HG02840 (cell line): ENCODE data around the gene PSMD8.

Source experiments
- ATAC-seq: cut with Tn5 transposase; IDR thresholded peaks from one replicate; pipeline ENCODE4 v1.9.1; 2021; ENCODE audit warnings: mild to moderate bottlenecking, moderate library complexity, moderate number of reproducible peaks; ENCODE audit not compliant: unreplicated experiment, low FRiP score

Gene PSMD8

DNA sequence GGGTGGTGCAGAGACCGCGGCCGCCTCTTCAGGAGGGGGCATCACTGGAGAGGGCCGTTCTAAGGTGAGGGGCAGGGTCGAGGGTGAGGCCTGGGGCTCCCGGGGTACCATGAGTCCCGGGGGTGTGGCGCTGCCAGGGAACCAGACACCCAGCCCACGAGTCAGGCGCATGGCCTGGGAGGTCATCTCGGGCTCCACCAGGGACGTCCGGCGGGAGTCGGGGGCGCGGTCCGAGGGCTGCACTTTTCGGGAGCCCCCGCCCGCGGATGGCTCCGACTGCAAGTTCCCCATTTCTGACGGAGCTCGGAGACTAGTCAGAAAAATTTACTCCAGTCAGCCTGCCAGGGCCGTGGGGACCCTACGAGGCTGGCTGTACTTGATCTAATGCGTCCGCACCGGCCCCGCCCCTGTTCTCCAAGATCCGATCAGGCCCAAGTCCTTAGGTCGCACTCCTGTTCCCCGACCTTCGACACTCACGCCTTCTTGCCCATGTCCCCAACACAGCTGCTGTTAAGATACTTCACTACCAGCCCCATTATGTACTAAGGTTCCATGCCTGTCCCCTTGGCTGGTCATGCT lies 12.7 kb downstream of the PSMD8 start:
- ATAC-seq, result no peak

GRCh38 chr19:38387550-38388348 lies 13.4 kb downstream of the PSMD8 start, which contains the start of gene GGN:
GGN (minus strand) TSS chr19:38388034; CDS start chr19:38387261, 773 bp downstream.
- no peak for ATAC-seq

DNA sequence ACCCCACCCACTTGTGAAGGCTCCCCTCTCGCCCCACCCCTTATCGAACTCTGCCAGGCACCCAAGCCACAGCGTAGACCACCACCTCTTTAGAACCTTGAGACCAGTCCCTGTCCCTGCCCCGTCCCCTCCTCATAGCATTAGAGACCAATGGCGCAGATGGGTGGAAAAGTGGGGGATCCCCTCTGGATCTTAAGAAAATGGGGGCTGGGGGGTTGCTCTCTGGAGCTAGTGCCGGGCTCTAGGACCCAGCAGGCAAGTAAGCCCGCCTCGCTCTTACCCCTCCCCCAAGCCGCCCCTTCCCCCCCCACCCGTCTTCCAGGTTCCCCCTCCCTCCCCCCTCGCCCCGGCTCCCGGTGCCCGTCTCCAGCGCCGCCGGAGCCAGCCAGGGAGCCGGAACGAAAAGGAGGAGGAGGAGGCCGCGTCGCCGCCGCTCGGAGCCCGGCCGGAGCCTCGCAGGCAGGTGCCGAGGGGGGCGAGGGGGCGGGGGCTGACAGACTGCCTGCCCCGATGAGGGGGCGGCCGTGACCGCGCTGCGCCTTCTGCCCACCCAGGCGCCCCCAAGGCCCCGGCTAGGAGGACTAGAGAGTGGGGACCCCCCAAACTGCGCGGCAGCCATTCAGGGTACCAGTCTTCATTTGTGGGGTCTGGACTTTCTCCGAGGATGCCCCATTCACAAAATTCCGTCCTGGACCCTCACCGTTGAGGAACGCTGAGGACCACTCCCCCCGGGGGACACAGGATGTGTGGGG lies 14.2 kb downstream of the PSMD8 start, which contains the start of gene SPRED3:
SPRED3 (plus strand) TSS at position 349 of the 752 bp plus-strand sequence. CDS start 1,606 bp downstream, outside the sequence.
- no peak for ATAC-seq

- no peak for ATAC-seq
These were observed 14.9 kb downstream of the PSMD8 start for GRCh38 chr19:38389101-38389925.

- no peak for ATAC-seq
These were observed 15.9 kb downstream of the PSMD8 start for GRCh38 chr19:38389957-38390924.

DNA sequence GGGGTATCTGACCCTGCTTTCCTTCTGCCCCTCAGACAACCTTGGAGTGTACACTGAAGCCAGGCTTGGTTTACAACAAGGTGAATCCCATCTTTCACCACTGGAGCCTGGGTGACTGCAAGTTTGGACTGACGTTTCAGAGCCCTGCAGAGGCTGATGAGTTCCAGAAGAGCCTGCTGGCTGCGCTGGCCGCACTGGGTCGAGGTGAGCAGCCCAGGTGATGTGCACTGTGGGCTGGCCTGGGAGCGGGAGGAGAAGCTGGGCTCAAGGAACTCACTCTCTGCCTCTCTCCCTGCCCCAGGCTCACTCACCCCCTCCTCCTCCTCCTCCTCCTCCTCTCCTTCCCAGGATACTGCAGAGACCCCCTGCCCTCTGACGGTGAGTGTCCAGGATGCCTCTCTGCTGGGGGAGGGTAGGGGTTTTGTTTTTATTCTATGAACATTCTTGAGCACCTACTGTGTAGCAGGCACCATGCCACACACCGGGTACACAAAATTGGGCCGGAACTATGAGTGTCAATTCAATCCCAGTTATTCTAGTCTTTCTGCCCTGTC lies 17.6 kb downstream of the PSMD8 start:
- no peak for ATAC-seq

DNA sequence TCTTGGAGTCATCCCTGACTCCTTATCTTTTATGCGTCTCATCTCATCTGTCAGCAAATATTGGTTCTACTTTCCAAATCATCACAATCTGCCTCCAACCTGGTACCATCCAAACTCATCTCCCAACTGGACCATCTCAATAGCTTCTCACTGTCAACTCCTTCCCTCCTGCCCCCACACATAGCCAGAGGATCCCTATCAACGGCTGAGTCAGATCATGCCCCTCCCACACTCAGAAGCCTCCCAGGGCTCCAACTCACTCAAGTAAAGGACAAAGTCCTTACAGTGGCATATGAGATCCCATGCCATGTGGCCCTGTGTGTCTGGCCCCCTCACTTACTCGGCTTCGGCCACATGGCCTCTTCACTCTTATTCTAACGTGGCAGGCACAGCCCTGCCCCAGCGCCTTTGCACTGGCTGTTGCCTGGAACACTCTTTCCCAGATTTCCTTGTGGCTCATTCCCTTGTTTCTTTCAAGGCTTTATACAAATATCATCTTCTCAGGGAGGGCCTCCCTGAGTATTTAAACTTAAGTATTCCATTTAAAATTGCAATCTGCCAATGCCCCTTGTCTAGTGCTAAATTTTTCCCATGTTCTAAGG lies 18.4 kb downstream of the PSMD8 start:
- no peak for ATAC-seq

GRCh38 chr19:38394488-38394887 lies 20.1 kb downstream of the PSMD8 start:
- ATAC-seq, result no peak

DNA sequence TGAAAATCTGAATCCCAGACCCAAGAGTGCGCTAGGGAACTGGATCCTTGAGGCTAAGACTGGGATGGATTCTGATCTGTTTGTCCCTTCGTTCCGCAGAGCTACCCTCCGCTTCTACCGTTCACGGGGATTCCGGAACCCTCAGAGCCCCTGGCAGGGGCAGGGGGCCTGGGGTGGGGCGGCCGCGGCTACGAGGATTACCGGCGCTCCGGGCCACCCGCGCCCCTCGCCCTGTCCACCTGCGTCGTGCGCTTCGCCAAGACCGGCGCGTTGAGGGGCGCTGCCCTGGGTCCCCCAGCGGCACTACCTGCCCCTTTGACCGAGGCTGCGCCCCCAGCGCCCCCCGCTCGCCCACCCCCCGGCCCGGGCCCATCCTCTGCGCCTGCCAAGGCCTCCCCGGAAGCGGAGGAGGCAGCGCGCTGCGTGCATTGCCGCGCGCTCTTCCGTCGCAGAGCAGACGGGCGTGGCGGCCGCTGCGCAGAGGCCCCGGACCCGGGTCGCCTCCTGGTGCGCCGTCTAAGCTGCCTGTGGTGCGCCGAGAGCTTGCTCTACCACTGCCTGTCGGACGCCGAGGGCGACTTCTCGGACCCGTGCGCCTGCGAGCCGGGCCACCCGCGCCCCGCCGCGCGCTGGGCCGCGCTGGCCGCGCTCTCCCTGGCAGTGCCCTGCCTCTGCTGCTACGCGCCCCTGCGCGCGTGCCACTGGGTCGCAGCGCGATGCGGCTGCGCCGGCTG lies 21.2 kb downstream of the PSMD8 start:
- no peak for ATAC-seq

- ATAC-seq, result no peak
These were observed 24.7 kb downstream of the PSMD8 start for GRCh38 chr19:38399081-38399480.

DNA sequence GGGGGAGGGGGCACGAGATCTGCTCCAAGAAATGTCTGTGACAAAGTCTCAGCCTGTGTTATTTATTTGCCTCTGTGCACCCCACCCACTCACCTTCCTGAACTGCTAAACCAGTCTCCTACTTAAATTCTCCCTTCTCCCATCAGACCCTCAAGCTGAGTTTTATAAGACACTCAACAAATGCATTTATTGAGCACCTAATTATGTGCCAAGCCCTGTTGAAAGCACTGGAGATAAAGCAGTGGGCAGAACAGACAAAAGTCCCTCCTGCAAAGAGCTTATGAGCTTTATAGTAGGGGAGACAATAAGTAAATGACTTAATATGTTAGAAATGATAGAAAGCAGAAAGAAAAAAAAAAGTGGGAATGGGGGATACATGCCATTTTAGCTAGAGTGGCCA lies 25.2 kb downstream of the PSMD8 start:
- no peak for ATAC-seq

- no peak for ATAC-seq
These were observed 26.0 kb downstream of the PSMD8 start for GRCh38 chr19:38400361-38400760.

GRCh38 chr19:38401148-38401547 lies 26.8 kb downstream of the PSMD8 start:
- ATAC-seq, result no peak

DNA sequence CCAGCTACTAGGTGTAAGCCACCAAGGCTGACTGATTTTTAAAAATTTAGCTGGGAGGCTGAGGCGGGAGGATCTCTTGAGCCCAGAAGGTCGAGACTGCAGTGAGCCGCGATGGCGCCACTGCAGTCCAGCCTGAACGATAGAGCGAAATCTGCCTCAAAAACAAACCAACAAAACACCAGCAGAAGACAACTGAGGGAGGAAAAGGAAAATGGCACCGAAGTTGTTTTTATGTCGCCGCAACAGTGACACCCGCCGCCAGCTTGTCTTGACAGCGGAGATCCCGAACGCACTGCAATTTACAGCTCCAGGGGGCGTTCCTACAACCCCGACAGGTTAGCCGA lies 28.2 kb downstream of the PSMD8 start:
- no peak for ATAC-seq

GRCh38 chr19:38402967-38403674 lies 28.8 kb downstream of the PSMD8 start, which contains the start of gene FAM98C:
FAM98C (plus strand) TSS chr19:38403093; CDS start chr19:38403154, 61 bp downstream.
- ATAC-seq, result peak; percentile 87

- ATAC-seq, result no peak
These were observed 30.5 kb downstream of the PSMD8 start for GRCh38 chr19:38404858-38405257.

DNA sequence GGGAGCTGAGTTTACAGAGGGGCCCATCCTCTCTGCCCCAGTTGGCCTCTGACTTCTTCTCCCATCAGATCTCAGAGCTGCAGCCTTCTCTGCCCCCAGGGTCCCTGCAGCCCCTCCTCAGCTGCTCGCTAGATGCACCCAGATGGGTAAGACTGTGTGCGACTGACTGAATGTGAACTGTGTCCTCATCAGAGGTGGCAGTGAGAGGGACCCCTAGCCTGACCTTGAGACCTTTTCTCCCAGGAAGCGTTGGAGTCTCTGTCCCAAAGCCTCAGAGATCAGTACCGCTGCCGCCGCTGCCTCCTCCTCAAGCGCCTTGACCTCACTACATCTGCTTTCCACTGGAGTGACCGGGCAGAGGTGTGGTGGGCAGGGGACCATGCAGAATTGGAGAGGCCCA lies 30.9 kb downstream of the PSMD8 start:
- no peak for ATAC-seq
